Gastrocnemius medialis (tissue), 4 donors: ENCODE measurements around the gene C9orf152. TPM values are rescaled to one million over a fixed set of nuclear protein-coding genes. Genes with fewer than 3 reads are reported as not detected.

Experiments used
- ATAC-seq, 2 donors: fragments of 150-250 bp; one replicate each; pipeline ENCODE4 v1.9.1; 2016
- DNase-seq, 2 donors: peaks; one replicate each; pipeline ENCODE4 v3.0.0-alpha.2; 2019
- H3K27ac ChIP-seq, 4 donors: fragments of 200-600 bp; sonication (generic); 1 replicate in 1 of 4; 2 replicates in 3 of 4; pipeline ENCODE4 v1.5.1; 2016 to 2018; ENCODE audit warnings: mild to moderate bottlenecking in 2 of 4, moderate library complexity in 1 of 4
- H3K27me3 ChIP-seq, 3 donors: fragments of 200-600 bp; sonication (generic) in 2 of 3; 1 replicate in 1 of 3; 2 replicates in 2 of 3; pipeline versions ENCODE4 v1.5.1 to v1.6.0; 2016 to 2019; ENCODE audit warnings: mild to moderate bottlenecking in 1 of 3, moderate library complexity in 1 of 3
- H3K36me3 ChIP-seq, 2 donors: fragments of 200-600 bp; sonication (generic) in 1 of 2; one replicate each; pipeline ENCODE4 v1.5.1; 2017 to 2018
- H3K4me1 ChIP-seq, 2 donors: fragments of 200-600 bp; sonication (generic) in 1 of 2; one replicate each; pipeline ENCODE4 v1.5.1; 2016 to 2017; ENCODE audit warnings: mild to moderate bottlenecking in 2 of 2
- H3K4me3 ChIP-seq, 4 donors: fragments of 200-600 bp; sonication (generic) in 3 of 4; 1 replicate in 1 of 4; 2 replicates in 3 of 4; pipeline ENCODE4 v1.5.1; 2016 to 2019; ENCODE audit warnings: mild to moderate bottlenecking in 2 of 4
- H3K9me3 ChIP-seq, 3 donors: fragments of 200-600 bp; sonication (generic) in 2 of 3; 1 replicate in 1 of 3; 2 replicates in 2 of 3; pipeline ENCODE4 v1.5.1; 2016 to 2019
- CTCF ChIP-seq, 5 experiments: fragments of 450-650 bp in 3 of 5; fragments of 200-600 bp in 2 of 5; sonication (generic) in 2 of 5; IDR thresholded peaks in 4 of 5; conservative IDR thresholded peaks in 1 of 5; 1 replicate in 4 of 5; 2 replicates in 1 of 5; pipeline ENCODE4 v1.5.1; 2016 to 2019; ENCODE audit warnings: antibody characterized with exemption in 5 of 5, mild to moderate bottlenecking in 3 of 5, moderate library complexity in 3 of 5
- POLR2A ChIP-seq, 2 donors: fragments of 450-650 bp; IDR thresholded peaks; one replicate each; pipeline ENCODE4 v1.6.1; 2017; ENCODE audit warnings: antibody characterized with exemption in 2 of 2, mild to moderate bottlenecking in 2 of 2, moderate library complexity in 2 of 2
- in situ Hi-C, 4 donors: fragments of 200-750 bp; cut with MboI; loops; one replicate each; pipeline versions ENCODE4 v1.15.0 to v1.8.0; 2017; ENCODE audit warnings: low sequenced_read_pairs in 4 of 4
- intact Hi-C: fragments of 100-400 bp; cut with DNase I; formaldehyde crosslinking; loops from one replicate; pipeline ENCODE4 v1.15.1; 2023; ENCODE audit warnings: low total_unique reads
- total RNA-seq, 4 donors: library from RNA; depleted of rRNA; stranded (reverse); fragments of >200 nt; gene quantifications; one replicate each; pipeline versions ENCODE4 v1.1.0 to v1.2.3, GENCODE V29; 2016

The C9orf152 gene
- total RNA-seq, 4 donors from 2014 or later = not detected

GRCh38 chr9:110251212-110251611 is 43.3 kb upstream of the C9orf152 start:
- intact Hi-C loops = no loop called here
- in situ Hi-C loops = no loop called here

GRCh38 chr9:110249603-110250002 is 41.6 kb upstream of the C9orf152 start:
- Histone ChIP-seq H3K4me1 (peaks cover under 1 to 8% of the 10 kb centered on the region in 2 donors), H3K4me3 (no peak overlapping the region), H3K27me3 (no peaks in the 10 kb centered on the region), H3K27ac (no peak overlapping the region), H3K36me3 (peaks cover 0 to 48% of the 10 kb centered on the region in 2 donors), H3K9me3 (no peaks in the 10 kb centered on the region)
- DNase-seq (no peak), ATAC-seq (no peak)
- intact Hi-C loops = no loop called here
- in situ Hi-C loops = no loop called here
- TF ChIP-seq POLR2A (IDR thresholded peaks at IDR 0.05) (no peak), CTCF (IDR thresholded peaks at IDR 0.05 in 4 of 5, conservative IDR thresholded peaks at IDR 0.05 in 1 of 5) (no peak)

More at GRCh38 chr9:110251212-110251611, 43.3 kb upstream of the C9orf152 start:
- ATAC-seq = no peak
- Histone ChIP-seq H3K9me3 (no peaks in the 10 kb centered on the region), H3K4me1 (peaks cover 0 to 9% of the 10 kb centered on the region in 2 donors), H3K4me3 (no peak overlapping the region), H3K36me3 (peaks cover 0 to 36% of the 10 kb centered on the region in 2 donors), H3K27ac (no peak overlapping the region), H3K27me3 (no peaks in the 10 kb centered on the region)
- TF ChIP-seq CTCF (IDR thresholded peaks at IDR 0.05 in 4 of 5, conservative IDR thresholded peaks at IDR 0.05 in 1 of 5) = no peak
- TF ChIP-seq POLR2A (IDR thresholded peaks at IDR 0.05) = no peak
- no peak for DNase-seq

GRCh38 chr9:110248361-110248760 is 40.4 kb upstream of the C9orf152 start:
- no peaks in the 10 kb centered on the region for H3K9me3 ChIP-seq
- H3K4me3 ChIP-seq = no peak overlapping the region
- DNase-seq (no peak), ATAC-seq (no peak)
- intact Hi-C loops = no loop called here
- in situ Hi-C loops = no loop called here
- H3K4me1 ChIP-seq = peaks cover 3 to 7% of the 10 kb centered on the region in 2 donors
- no peak for TF ChIP-seq POLR2A (IDR thresholded peaks at IDR 0.05)
- TF ChIP-seq CTCF (IDR thresholded peaks at IDR 0.05 in 4 of 5, conservative IDR thresholded peaks at IDR 0.05 in 1 of 5) = no peak
- no peaks in the 10 kb centered on the region for H3K27me3 ChIP-seq
- no peak overlapping the region for H3K27ac ChIP-seq
- H3K36me3 ChIP-seq = peaks cover 0 to 60% of the 10 kb centered on the region in 2 donors

- in situ Hi-C loops (no loop called here), intact Hi-C loops (no loop called here)
- no peaks in the 10 kb centered on the region for H3K9me3 ChIP-seq
- no peak overlapping the region for H3K4me3 ChIP-seq
- no peaks in the 10 kb centered on the region for H3K27me3 ChIP-seq
- peaks cover 3 to 7% of the 10 kb centered on the region in 2 donors for H3K4me1 ChIP-seq
- TF ChIP-seq CTCF (IDR thresholded peaks at IDR 0.05 in 4 of 5, conservative IDR thresholded peaks at IDR 0.05 in 1 of 5) (no peak), POLR2A (IDR thresholded peaks at IDR 0.05) (no peak)
- H3K27ac ChIP-seq = no peak overlapping the region
- H3K36me3 ChIP-seq = peaks cover 0 to 72% of the 10 kb centered on the region in 2 donors
- DNase-seq (no peak), ATAC-seq (no peak)
Observed at GRCh38 chr9:110246214-110246613, 38.3 kb upstream of the C9orf152 start.

- no peak overlapping the region for H3K4me3 ChIP-seq
- no peaks in the 10 kb centered on the region for H3K27me3 ChIP-seq
- peaks cover 0 to 62% of the 10 kb centered on the region in 2 donors for H3K36me3 ChIP-seq
- no peak for DNase-seq
- H3K9me3 ChIP-seq = no peaks in the 10 kb centered on the region
- H3K4me1 ChIP-seq = peaks cover 3 to 7% of the 10 kb centered on the region in 2 donors
- ATAC-seq = no peak
- TF ChIP-seq POLR2A (IDR thresholded peaks at IDR 0.05) = no peak
- no peak for TF ChIP-seq CTCF (IDR thresholded peaks at IDR 0.05 in 4 of 5, conservative IDR thresholded peaks at IDR 0.05 in 1 of 5)
- intact Hi-C loops (no loop called here), in situ Hi-C loops (no loop called here)
- no peak overlapping the region for H3K27ac ChIP-seq
Observed at GRCh38 chr9:110244616-110245015, 36.7 kb upstream of the C9orf152 start.
